HepG2 (cell line): ENCODE results near the gene PCCB. TPM values are rescaled to one million over a fixed set of nuclear protein-coding genes. Genes with fewer than 3 reads are reported as not detected.

ENCODE experiments used
- ATAC-seq: fragments of 200-7000 bp; cut with Tn5 transposase; 3 replicates; pipeline ENCODE4 v1.9.1; 2020; ENCODE audit warnings: mild to moderate bottlenecking, moderate library complexity
- BruUV-seq: library from RNA; stranded (reverse); fragments of 400-500 nt; replicated peaks from 2 replicates; lab custom pipeline; 2021; lab: Mats Ljungman, UMichigan
- CTCF ChIA-PET: fragments of 300-600 bp; formaldehyde crosslinking; extraction: SDS; loops from one replicate; lab custom pipeline; 2021; ENCODE audit warnings: low total read pairs, inconsistent platforms, low intra/inter-chr PET ratio; lab: Yijun Ruan, JAX
- POLR2A ChIA-PET: fragments of 350-600 bp; sonication (Branson Sonifier 250); formaldehyde crosslinking; loops from one replicate; lab custom pipeline; 2020; ENCODE audit warnings: antibody characterized with exemption, inconsistent platforms; lab: Yijun Ruan, JAX
- DNase-seq: peaks from one replicate; pipeline ENCODE4 v3.0.0-alpha.2; 2015; ENCODE audit warnings: low spot score
- FAIRE-seq: peaks from 3 replicates; lab custom pipeline; 2011; peaks lifted over from hg19 to GRCh38; lab: Jason Lieb, UNC
- H2AFZ ChIP-seq: one replicate; pipeline ENCODE4 v1.6.1; 2011; ENCODE audit warnings: low read length, inconsistent platforms
- H3K27ac ChIP-seq: fragments of 300-600 bp; 3 replicates; pipeline ENCODE4 v1.8.0; 2011; ENCODE audit warnings: mixed run types, mild to moderate bottlenecking, mixed read lengths, low read length, inconsistent platforms; ENCODE audit not compliant: insufficient read depth; ENCODE audit errors: extremely low read length
- H3K27me3 ChIP-seq, 2 experiments: fragments of 200-600 bp in 1 of 2; 2 replicates in 1 of 2; 3 replicates in 1 of 2; pipeline versions ENCODE4 v1.6.0 to v1.8.0; 2011; ENCODE audit warnings: low read length in 2 of 2, mild to moderate bottlenecking in 2 of 2, moderate library complexity in 2 of 2, inconsistent platforms in 1 of 2; ENCODE audit not compliant: insufficient read depth in 2 of 2, control insufficient read depth in 1 of 2
- H3K36me3 ChIP-seq, 2 experiments: fragments of 200-600 bp in 1 of 2; replicated peaks in 1 of 2; 2 replicates in 1 of 2; 3 replicates in 1 of 2; pipeline versions ENCODE4 v1.5.1 to v1.8.0; 2011; ENCODE audit warnings: low read length in 2 of 2, inconsistent platforms in 1 of 2; ENCODE audit not compliant: insufficient read depth in 2 of 2, control insufficient read depth in 1 of 2
- H3K4me1 ChIP-seq: 2 replicates; pipeline ENCODE4 v1.5.1; 2012; ENCODE audit warnings: low read length, inconsistent platforms; ENCODE audit not compliant: insufficient read depth
- H3K4me2 ChIP-seq: 2 replicates; pipeline ENCODE4 v1.6.0; 2011; ENCODE audit warnings: low read depth, low read length, inconsistent platforms
- H3K4me3 ChIP-seq, 3 experiments: fragments of 200-600 bp in 1 of 3; sonication (generic), shearing (Covaris generic) in 1 of 3; replicated peaks in 1 of 3; 2 replicates each; pipeline ENCODE4 v1.5.1; 2011 to 2016; ENCODE audit warnings: low read length in 3 of 3, inconsistent platforms in 2 of 3, low read depth in 2 of 3, mild to moderate bottlenecking in 2 of 3, control low read depth in 1 of 3, mixed read lengths in 1 of 3; ENCODE audit not compliant: insufficient read depth in 1 of 3
- H3K79me2 ChIP-seq: one replicate; pipeline ENCODE4 v1.6.1; 2011; ENCODE audit warnings: low read length, inconsistent platforms; ENCODE audit not compliant: insufficient read depth
- H3K9ac ChIP-seq: 2 replicates; pipeline ENCODE4 v1.6.0; 2011; ENCODE audit warnings: mild to moderate bottlenecking, low read depth, low read length, inconsistent platforms; ENCODE audit not compliant: insufficient read depth
- H3K9me3 ChIP-seq: 2 replicates; pipeline ENCODE4 v1.5.1; 2012; ENCODE audit warnings: mild to moderate bottlenecking, low read length
- H4K20me1 ChIP-seq: 2 replicates; pipeline ENCODE4 v1.6.0; 2011; ENCODE audit warnings: inconsistent platforms, mild to moderate bottlenecking, low read length, moderate library complexity; ENCODE audit not compliant: insufficient read depth
- ETV6 ChIP-seq: sonication (generic); formaldehyde crosslinking; conservative IDR thresholded peaks from 2 replicates; pipeline ENCODE4 v1.4.0; 2020; ENCODE audit warnings: missing genetic modification reagents
- FOXC1 ChIP-seq: sonication (generic); formaldehyde crosslinking; IDR thresholded peaks from 2 replicates; pipeline ENCODE4 v1.8.0; 2022; ENCODE audit warnings: mild to moderate bottlenecking, missing genetic modification reagents, borderline replicate concordance
- FOXM1 ChIP-seq: sonication (generic); formaldehyde crosslinking; IDR thresholded peaks from 2 replicates; pipeline ENCODE4 v1.5.0; 2020; ENCODE audit warnings: missing genetic modification reagents
- MBD4 ChIP-seq: IDR thresholded peaks from 2 replicates; pipeline ENCODE4 v1.6.1; 2012; ENCODE audit warnings: low read length, inconsistent platforms, borderline replicate concordance
- MXD4 ChIP-seq: IDR thresholded peaks from 2 replicates; pipeline ENCODE4 v1.6.1; 2016; ENCODE audit warnings: mild to moderate bottlenecking, missing biosample characterization, missing genetic modification reagents
- NFRKB ChIP-seq: fragments of 450-650 bp; IDR thresholded peaks from 2 replicates; pipeline ENCODE4 v1.6.1; 2017
- SOX5 ChIP-seq: IDR thresholded peaks from 2 replicates; pipeline ENCODE4 v1.6.1; 2016; ENCODE audit warnings: borderline replicate concordance
- ZBTB3 ChIP-seq: sonication (generic); formaldehyde crosslinking; IDR thresholded peaks from 2 replicates; pipeline ENCODE4 v1.4.0; 2020; ENCODE audit warnings: low read depth, mild to moderate bottlenecking, moderate library complexity, missing genetic modification reagents, borderline replicate concordance
- ZEB1 ChIP-seq: IDR thresholded peaks from 2 replicates; pipeline ENCODE4 v1.6.1; 2012; ENCODE audit warnings: mild to moderate bottlenecking, low read depth, inconsistent platforms; ENCODE audit not compliant: insufficient replicate concordance
- ZNF20 ChIP-seq: sonication (generic); formaldehyde crosslinking; IDR thresholded peaks from 2 replicates; pipeline ENCODE4 v1.4.0; 2020; ENCODE audit warnings: mild to moderate bottlenecking, moderate library complexity, missing genetic modification reagents
- ZNF770 ChIP-seq: sonication (generic); formaldehyde crosslinking; IDR thresholded peaks from 2 replicates; pipeline ENCODE4 v1.5.0; 2020; ENCODE audit warnings: mild to moderate bottlenecking, missing genetic modification reagents
- WGBS: methylation state at CpG from one replicate; pipeline ENCODE4 v1.1.6; 2017; ENCODE audit warnings: low lambda C conversion rate; 5-methylcytosine and 5-hydroxymethylcytosine counted together
- in situ Hi-C: cut with HindIII; loops from 2 replicates; pipeline ENCODE4 v1.10.0; 2017; ENCODE audit warnings: low pct_unique_long_range_greater_than_20kb; ENCODE audit not compliant: extremely low pct_ligation_motif_present
- intact Hi-C: fragments of 100-400 bp; cut with micrococcal nuclease; formaldehyde crosslinking; loops from one replicate; pipeline ENCODE4 v1.10.0; 2022; ENCODE audit not compliant: unreplicated experiment
- polyA plus RNA-seq, 8 experiments: library from polyadenylated mRNA; depleted of rRNA in 3 of 8; stranded (reverse) in 7 of 8; unstranded in 1 of 8; fragments of >200 nt; fragmentation: Illumina TruSeq in 4 of 8; extraction: Trizol in 4 of 8; gene quantifications; 2 replicates each; pipeline versions ENCODE4 v1.2.1 to v1.2.3, GENCODE V29; 2011 to 2016; ENCODE audit warnings: low read depth in 4 of 8, missing spikeins in 1 of 8, mixed read lengths in 1 of 8; ENCODE audit not compliant: insufficient read depth in 1 of 8
- total RNA-seq, 5 experiments: library from RNA; depleted of rRNA; stranded (reverse); fragments of >200 nt; fragmentation: Illumina TruSeq; extraction: Trizol; gene quantifications; 2 replicates each; pipeline ENCODE4 v1.2.3, GENCODE V29; 2016; ENCODE audit warnings: low read depth in 1 of 5
- TF ChIP-seq, protein P1 (sequence below): sonication (generic); formaldehyde crosslinking; IDR thresholded peaks from 2 replicates; pipeline ENCODE4 v1.4.0; 2020; ENCODE audit warnings: missing genetic modification reagents
- TF ChIP-seq, protein P2 (sequence below): sonication (generic); formaldehyde crosslinking; IDR thresholded peaks from 2 replicates; pipeline ENCODE4 v1.5.0; 2020; ENCODE audit warnings: mild to moderate bottlenecking, missing genetic modification reagents

Gene PCCB
- total and polyA plus RNA-seq, 2 of the 13 experiments (the other 11 are each of a cell fraction or from before 2014, with no cell fraction given) = 84.1 to 88.7 TPM

- Histone ChIP-seq H3K4me2 (no peak overlapping the region), H2AFZ (no peak overlapping the region), H4K20me1 (no peaks in the 10 kb centered on the region), H3K9me3 (no peaks in the 10 kb centered on the region), H3K4me1 (peaks cover 52% of the 10 kb centered on the region), H3K79me2 (no peaks in the 10 kb centered on the region), H3K27me3 (no peaks in the 10 kb centered on the region; a peak in 2 of 5 replicates), H3K27ac (no peak overlapping the region), H3K36me3 (no peaks in the 10 kb centered on the region), H3K9ac (no peak overlapping the region), H3K4me3 (no peak overlapping the region)
- no peak for DNase-seq
- FAIRE-seq = no peak
- POLR2A ChIA-PET = no interaction called here
- 35% methylated on average over 3 of the region's 3 CpGs for WGBS
- CTCF ChIA-PET = no interaction called here
- no TSS peak for BruUV-seq
- intact Hi-C loops (no loop called here), in situ Hi-C loops (loop anchor here (5.0 kb wide), 1 partner anchor 48 kb away; the partner anchor contains the start of gene MSL2)
- TF ChIP-seq SOX5 (CRISPR knock-in tag) = no peak
- TF ChIP-seq ZNF770 (CRISPR knock-in tag) = peak; percentile 1; the same call in 1 of the 2 replicates
- ATAC-seq = no peak
These were observed 4.4 kb upstream of the PCCB start for GRCh38 chr3:136245691-136246090.

- Histone ChIP-seq H2AFZ (no peak overlapping the region), H3K27me3 (no peaks in the 10 kb centered on the region; a peak in 1 of 5 replicates), H3K79me2 (peaks cover 17% of the 10 kb centered on the region), H3K4me3 (peak overlapping the region in 1 of 3 experiments; percentile 17; a peak in 1 of 6 replicates), H3K36me3 (no peaks in the 10 kb centered on the region), H3K9me3 (no peaks in the 10 kb centered on the region), H4K20me1 (no peaks in the 10 kb centered on the region), H3K27ac (no peak overlapping the region), H3K4me1 (peaks cover 69% of the 10 kb centered on the region), H3K9ac (peak overlapping the region; percentile 45; the same call in 1 of the 2 replicates), H3K4me2 (peak overlapping the region; percentile 83)
- no peak for FAIRE-seq
- whole genome bisulfite sequencing = 0% methylated on average over 1 of the region's 1 CpG
- ChIA-PET POLR2A (interaction anchor here (0.9 to 6.6 kb wide), 7 partner anchors 9 to 505 kb away, joined by 3 to 131 read pairs (median 4); partner anchors contain the start of genes MSL2 and STAG1), CTCF (no interaction called here)
- intact Hi-C loops (no loop called here), in situ Hi-C loops (loop anchor here (5.0 kb wide), 1 partner anchor 50 kb away; the partner anchor contains the start of gene MSL2)
- ATAC-seq = no peak
- DNase-seq = no peak
- no TSS peak for BruUV-seq
- TF ChIP-seq, protein P1, sequence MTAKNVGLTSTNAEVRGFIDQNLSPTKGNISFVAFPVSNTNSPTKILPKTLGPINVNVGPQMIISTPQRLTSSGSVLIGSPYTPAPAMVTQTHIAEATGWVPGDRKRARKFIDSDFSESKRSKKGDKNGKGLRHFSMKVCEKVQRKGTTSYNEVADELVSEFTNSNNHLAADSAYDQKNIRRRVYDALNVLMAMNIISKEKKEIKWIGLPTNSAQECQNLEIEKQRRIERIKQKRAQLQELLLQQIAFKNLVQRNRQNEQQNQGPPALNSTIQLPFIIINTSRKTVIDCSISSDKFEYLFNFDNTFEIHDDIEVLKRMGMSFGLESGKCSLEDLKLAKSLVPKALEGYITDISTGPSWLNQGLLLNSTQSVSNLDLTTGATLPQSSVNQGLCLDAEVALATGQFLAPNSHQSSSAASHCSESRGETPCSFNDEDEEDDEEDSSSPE = no peak
- TF ChIP-seq MXD4 (CRISPR knock-in tag) (no peak), ZBTB3 (CRISPR knock-in tag) (no peak), ZNF20 (no peak), ETV6 (CRISPR knock-in tag) (no peak), FOXC1 (CRISPR knock-in tag) (no peak), NFRKB (no peak), FOXM1 (CRISPR knock-in tag) (no peak), ZEB1 (no peak), MBD4 (no peak)
- TF ChIP-seq, protein P2, sequence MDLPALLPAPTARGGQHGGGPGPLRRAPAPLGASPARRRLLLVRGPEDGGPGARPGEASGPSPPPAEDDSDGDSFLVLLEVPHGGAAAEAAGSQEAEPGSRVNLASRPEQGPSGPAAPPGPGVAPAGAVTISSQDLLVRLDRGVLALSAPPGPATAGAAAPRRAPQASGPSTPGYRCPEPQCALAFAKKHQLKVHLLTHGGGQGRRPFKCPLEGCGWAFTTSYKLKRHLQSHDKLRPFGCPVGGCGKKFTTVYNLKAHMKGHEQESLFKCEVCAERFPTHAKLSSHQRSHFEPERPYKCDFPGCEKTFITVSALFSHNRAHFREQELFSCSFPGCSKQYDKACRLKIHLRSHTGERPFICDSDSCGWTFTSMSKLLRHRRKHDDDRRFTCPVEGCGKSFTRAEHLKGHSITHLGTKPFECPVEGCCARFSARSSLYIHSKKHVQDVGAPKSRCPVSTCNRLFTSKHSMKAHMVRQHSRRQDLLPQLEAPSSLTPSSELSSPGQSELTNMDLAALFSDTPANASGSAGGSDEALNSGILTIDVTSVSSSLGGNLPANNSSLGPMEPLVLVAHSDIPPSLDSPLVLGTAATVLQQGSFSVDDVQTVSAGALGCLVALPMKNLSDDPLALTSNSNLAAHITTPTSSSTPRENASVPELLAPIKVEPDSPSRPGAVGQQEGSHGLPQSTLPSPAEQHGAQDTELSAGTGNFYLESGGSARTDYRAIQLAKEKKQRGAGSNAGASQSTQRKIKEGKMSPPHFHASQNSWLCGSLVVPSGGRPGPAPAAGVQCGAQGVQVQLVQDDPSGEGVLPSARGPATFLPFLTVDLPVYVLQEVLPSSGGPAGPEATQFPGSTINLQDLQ (CRISPR knock-in tag) = no peak
These were observed 2.7 kb upstream of the PCCB start for GRCh38 chr3:136247436-136247835.
